Measurements from ENCODE around the gene KDM4C.
"Not testable (repeated sequence)": the region's sequence is repeated elsewhere in the genome, so short reads cannot be mapped to it uniquely, and the experiment has no call there.

KDM4C gene

DNA sequence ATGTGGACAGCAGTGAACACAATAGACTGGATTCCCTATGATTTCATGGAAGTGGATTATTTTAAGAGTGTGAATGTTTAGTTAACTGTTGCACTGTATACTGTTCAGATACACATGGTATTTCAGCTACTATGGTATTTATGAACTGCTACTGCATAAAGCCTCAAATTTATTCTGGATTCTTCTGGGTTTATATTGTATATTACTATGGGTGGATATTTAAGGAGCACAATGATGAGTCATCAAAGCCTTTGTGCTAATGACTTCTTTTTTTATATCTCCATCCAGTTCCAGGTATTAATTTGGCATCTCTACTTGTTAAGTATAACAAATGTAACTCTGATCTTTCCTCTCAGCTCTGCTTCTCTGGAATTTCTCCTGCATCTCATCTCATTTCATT is 6.8 kb downstream of the KDM4C start:
- no peak for DNase-seq (ENCODE audit: low read depth)

GRCh38 chr9:6764950-6765349 is 7.2 kb downstream of the KDM4C start:
- no peak for DNase-seq (ENCODE audit: low read depth)

DNA sequence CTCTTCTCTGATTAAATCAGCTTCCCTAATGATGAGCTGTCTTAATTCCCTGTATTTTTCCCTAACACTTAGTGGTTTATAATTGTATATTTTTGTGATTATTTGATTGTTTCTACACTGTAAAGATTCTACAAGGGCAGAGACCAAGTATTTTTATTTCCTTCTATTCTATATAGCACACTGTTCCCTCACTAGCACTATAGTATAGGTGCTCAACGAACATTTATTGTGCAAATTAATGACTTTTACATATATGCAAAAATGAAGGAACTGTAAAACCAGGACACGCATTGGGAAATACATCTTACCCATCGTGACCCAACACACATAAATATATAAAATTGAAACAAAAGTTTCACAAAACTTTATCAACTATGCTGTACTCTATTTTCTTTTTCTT is 7.6 kb downstream of the KDM4C start:
- DNase-seq (ENCODE audit: low read depth) = no peak

DNA sequence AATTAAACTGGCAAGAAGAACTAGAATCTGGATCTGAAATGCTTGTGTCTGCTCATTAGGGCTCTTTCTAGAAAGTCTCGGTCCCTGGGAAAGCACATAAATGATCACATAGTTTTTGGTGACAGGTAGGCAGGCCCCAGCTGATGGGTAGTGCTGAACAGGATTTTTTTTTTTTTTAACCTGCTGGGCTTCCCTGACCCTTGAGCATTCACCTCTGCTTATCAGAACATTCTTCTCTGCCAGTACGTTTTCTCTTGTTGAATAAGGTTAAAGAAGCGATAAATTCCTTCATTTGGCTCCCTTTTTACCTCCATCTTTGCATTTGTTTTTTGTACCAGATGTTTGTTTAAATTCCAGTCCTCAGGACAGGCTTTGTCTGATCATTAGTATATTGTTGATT is 8.8 kb downstream of the KDM4C start:
- no peak for DNase-seq (ENCODE audit: low read depth)

- DNase-seq (ENCODE audit: low read depth) = not testable (repeated sequence)
These were observed 10.8 kb downstream of the KDM4C start for GRCh38 chr9:6768587-6768986.

DNA sequence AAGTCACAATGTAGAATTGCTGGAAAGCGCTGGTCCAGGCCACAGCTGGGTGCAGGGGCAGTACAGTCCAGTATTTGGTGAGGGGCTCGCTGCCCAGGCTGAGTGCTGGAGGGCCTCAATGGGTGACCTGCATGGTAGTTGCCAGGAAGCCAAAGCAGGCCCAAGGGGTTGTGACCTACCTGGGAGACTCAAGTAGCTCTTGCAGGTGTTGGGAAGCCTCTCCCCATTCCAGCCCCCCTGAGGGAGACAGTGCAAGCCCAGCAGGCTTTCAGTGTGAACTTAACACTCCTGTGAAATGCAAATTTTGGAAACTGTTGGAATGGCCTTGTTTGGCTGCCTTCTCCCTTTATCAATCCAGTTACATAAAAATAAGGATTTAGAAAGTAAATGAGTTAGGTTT is 13.9 kb downstream of the KDM4C start:
- no peak for DNase-seq (ENCODE audit: low read depth)

GRCh38 chr9:6777213-6777902 is 19.6 kb downstream of the KDM4C start:
- DNase-seq (ENCODE audit: low read depth) = no peak

GRCh38 chr9:6779417-6780241 is 21.9 kb downstream of the KDM4C start:
- DNase-seq (ENCODE audit: low read depth) = no peak

DNA sequence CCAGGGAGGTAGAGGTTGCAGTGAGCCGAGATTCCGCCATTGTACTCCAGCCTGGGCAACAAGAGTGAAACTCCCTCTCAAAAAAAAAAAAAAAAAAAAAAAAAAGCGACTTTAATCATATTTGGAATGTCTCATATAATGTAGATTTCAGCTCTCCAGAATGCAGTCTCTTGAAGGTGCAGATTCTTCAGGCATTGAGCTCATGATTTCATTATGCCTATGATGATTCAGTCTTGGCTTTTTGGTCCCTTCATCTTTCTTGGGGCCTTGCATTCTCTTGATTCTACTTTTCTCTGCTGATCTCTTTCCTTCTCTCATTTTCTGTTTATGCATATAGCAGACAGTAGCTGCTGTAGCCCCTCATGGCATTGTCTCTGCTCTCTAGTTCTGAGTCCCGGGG is 22.9 kb downstream of the KDM4C start:
- no peak for DNase-seq (ENCODE audit: low read depth)

- no peak for DNase-seq (ENCODE audit: low read depth)
These were observed 23.7 kb downstream of the KDM4C start for GRCh38 chr9:6781476-6781875.

DNA sequence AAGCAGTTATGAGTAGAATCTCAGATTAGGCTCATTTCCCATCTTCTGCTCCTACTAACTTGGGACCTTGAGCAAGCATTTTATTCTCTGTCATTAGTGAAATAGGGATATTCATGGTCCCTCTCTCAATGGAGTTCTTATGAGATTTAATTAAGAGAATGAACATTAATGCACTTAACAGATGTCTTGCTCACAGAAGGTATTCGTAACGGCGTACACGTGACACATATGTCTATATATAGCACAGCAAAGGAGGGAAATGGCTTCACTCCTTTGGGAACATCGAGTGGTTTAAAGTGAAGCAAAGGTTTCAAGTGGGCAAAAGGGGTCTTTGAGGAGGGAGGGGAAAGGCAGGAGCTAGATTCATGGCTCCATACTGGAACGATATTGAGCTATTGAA is 24.6 kb downstream of the KDM4C start:
- no peak for DNase-seq (ENCODE audit: low read depth)

DNA sequence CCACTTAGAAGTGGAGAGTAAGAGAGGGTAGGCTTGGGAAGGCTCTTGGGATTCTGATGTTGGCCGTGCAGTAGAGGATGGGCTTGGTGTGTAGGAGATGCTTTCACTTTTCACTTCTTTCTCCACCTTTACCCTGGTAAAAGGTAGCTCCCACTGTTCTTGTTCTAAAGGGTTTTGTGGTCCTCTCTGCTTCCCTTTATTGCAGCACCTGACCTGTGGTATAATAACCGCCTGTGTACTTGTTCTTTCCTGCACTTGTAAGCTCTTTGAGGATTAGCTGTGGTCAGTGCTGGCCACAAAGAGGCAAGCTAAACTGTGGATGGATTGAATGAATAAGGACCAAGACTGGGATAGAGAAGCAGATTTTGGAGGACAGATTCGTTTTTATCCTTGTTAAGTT is 25.2 kb downstream of the KDM4C start:
- no peak for DNase-seq (ENCODE audit: low read depth)

- DNase-seq (ENCODE audit: low read depth) = no peak
These were observed 26.0 kb downstream of the KDM4C start for GRCh38 chr9:6783753-6784152.

- no peak for DNase-seq (ENCODE audit: low read depth)
These were observed 27.9 kb downstream of the KDM4C start for GRCh38 chr9:6785682-6786081.

GRCh38 chr9:6787793-6788161 is 30.0 kb downstream of the KDM4C start:
- no peak for DNase-seq (ENCODE audit: low read depth)

- DNase-seq (ENCODE audit: low read depth) = no peak
These were observed 30.6 kb downstream of the KDM4C start for GRCh38 chr9:6788162-6789016.

DNA sequence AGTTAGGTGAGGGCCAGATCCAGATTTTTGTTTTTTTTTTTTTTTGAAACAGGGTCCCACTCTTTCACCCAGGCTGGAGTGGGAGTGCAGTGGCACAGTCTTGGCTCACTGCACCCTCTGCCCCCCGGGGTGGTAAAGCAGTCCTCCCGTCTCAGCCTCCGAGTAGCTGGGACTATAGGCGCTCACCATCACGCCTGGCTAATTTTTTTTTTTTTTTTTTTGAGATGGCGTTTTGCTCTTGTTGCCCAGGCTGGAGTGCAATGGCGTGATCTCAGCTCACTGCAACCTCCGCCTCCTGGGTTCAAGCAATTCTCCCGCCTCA is 31.2 kb downstream of the KDM4C start:
- not testable (repeated sequence) for DNase-seq (ENCODE audit: low read depth)

GRCh38 chr9:6790866-6791265 is 33.1 kb downstream of the KDM4C start:
- no peak for DNase-seq (ENCODE audit: low read depth)

DNA sequence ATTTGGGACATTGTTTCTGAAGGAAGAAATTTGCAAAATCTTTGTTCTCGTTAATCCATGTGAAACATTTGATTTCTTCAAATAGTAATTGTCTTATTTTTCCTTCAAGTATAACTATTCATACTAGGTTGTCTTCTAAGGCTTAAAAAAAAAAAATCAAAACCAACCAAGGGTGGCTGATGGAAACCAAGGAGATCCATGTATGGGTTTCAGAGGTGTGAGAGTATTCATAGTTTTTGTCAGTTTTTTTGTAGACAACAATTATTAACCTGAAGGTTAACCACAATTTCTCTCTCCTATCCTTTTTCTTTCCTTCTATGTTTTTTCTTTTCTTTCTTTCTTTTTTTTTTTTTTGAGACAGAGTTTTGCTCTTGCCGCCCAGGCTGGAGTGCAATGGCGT is 35.4 kb downstream of the KDM4C start:
- DNase-seq (ENCODE audit: low read depth) = no peak

DNA sequence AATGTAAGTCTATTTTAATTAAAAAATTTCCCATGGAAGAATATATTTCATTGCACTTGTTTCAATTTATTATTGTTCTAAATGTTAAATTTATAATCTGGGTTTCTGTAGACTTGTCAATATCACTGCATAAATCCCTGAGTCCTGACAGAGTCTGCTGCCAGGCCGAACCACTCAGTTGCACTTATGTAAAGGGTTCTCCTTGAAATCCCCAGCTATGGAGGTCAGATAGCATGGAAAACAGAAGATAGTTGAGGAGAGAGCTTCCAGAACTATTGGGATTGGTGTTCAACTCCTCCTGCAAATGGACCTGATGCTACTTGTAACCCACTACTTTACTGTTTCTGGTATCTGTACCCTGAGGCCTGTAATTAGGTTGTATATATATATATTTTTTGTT is 37.2 kb downstream of the KDM4C start:
- no peak for DNase-seq (ENCODE audit: low read depth)

- no peak for DNase-seq (ENCODE audit: low read depth)
These were observed 45.2 kb downstream of the KDM4C start for GRCh38 chr9:6802926-6803325.

DNA sequence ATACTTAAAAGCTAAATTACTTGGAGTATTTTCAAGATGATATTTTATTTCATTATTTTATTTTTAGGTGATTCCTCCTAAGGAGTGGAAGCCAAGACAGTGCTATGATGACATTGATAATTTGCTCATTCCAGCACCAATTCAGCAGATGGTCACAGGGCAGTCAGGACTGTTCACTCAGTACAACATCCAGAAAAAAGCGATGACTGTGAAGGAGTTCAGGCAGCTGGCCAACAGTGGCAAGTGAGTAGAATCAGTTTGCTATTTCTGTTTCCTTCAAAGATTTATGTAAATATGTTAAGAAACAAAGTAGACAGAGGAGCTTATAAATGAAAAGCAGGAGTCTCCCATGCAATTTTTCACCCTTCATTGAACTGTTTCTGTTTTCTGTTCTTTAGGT is 47.8 kb downstream of the KDM4C start:
- DNase-seq (ENCODE audit: low read depth) = no peak

DNA sequence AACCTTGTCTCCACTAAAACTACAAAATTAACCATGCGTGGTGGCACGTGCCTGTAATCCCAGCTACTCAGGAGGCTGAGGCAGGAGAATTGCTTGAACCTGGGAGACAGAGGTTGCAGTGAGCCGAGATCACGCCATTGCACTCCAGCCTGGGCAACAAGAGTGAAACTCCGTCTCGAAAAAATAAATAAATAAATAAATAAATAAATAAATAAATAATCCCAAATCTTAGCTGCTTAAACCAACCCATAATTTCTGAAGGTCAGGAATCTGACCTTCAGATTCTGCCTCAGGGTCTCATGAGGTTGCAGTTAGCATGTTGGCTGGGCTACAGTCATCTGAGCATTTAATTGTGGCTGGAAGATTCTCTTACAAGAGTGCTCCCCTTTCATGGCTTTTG is 48.5 kb downstream of the KDM4C start:
- not testable (repeated sequence) for DNase-seq (ENCODE audit: low read depth)

Measured in stimulated activated CD4-positive, alpha-beta T cell treated with anti-CD3 and anti-CD28 coated beads, Interleukin-2, amount 100 ng/mL, for 4 hours (primary cell).